Uterus (tissue), 4 donors: Measurements from ENCODE around the gene TARBP2. TPM values are rescaled to one million over a fixed set of nuclear protein-coding genes. Genes with fewer than 3 reads are reported as not detected.

Experiments used
- small RNA-seq: library from RNA; depleted of rRNA; stranded (forward); fragments of <200 nt; gene quantifications from one replicate; pipeline ENCODE3, GENCODE V24; 2016
- total RNA-seq, 4 donors: library from RNA; depleted of rRNA in 3 of 4; stranded (reverse); fragments of >200 nt in 3 of 4; gene quantifications; one replicate each; pipeline versions ENCODE4 v1.1.0 to v1.2.4, GENCODE V29; 2014 to 2023
- donor health status: DM: yes; HTN: yes; CAD: no.

TARBP2 gene
- total RNA-seq, 4 donors from 2014 or later, result 6.7 to 33.2 (median 19.0) TPM

Small RNA genes lying within 50 kb of the gene (small RNA-seq; reads per million reads assigned to genes)
- gene AC023509.3, result not detected

Other genes with a start within 250 kb of the TARBP2 start
- 1 to 10 TPM in 1 of 4 donors, under 1 TPM in 1, not detected in 2; 0.12 to 4.5 TPM for gene ESPL1, start 233.0 kb upstream of the TARBP2 start, total RNA-seq
- gene PFDN5, start 205.7 kb upstream of the TARBP2 start, total RNA-seq, result 1,000 to 10,000 TPM in 2 of 4 donors, 100 to 1,000 TPM in 2; 347 to 1,573 (median 972) TPM
- 10 to 100 TPM; 10.2 to 59.3 (median 33.9) TPM for gene MYG1, start 201.6 kb upstream of the TARBP2 start, total RNA-seq
- 10 to 100 TPM; 12.3 to 52.2 (median 46.9) TPM for gene AAAS, start 179.7 kb upstream of the TARBP2 start, total RNA-seq
- gene SP7, start 164.9 kb upstream of the TARBP2 start, total RNA-seq, result under 1 TPM in 2 of 4 donors, not detected in 2; 0.34 to 0.62 TPM
- gene SP1, start 121.1 kb upstream of the TARBP2 start, total RNA-seq, result 100 to 1,000 TPM in 2 of 4 donors, 10 to 100 TPM in 2; 58.8 to 127 (median 90.7) TPM
- gene AMHR2, start 77.4 kb upstream of the TARBP2 start, total RNA-seq, result 10 to 100 TPM in 1 of 4 donors, under 1 TPM in 1, not detected in 2; 0.52 to 12.4 TPM
- gene PRR13, start 59.5 kb upstream of the TARBP2 start, total RNA-seq, result 10 to 100 TPM in 3 of 4 donors, 1 to 10 TPM in 1; 2.6 to 88.2 (median 20.1) TPM
- 100 to 1,000 TPM; 364 to 929 (median 383) TPM for gene PCBP2, start 49.2 kb upstream of the TARBP2 start, total RNA-seq
- 10 to 100 TPM; 13.8 to 65.8 (median 34.7) TPM for gene MAP3K12, start 1.8 kb upstream of the TARBP2 start, total RNA-seq
- not detected for gene NPFF, start 6.2 kb downstream of the TARBP2 start, total RNA-seq
- gene ATF7, start 125.1 kb downstream of the TARBP2 start, total RNA-seq, result 10 to 100 TPM; 10.6 to 47.6 (median 21.3) TPM
- 100 to 1,000 TPM in 2 of 4 donors, 10 to 100 TPM in 2; 68.9 to 215 (median 133) TPM for gene ATP5MC2, start 174.8 kb downstream of the TARBP2 start, total RNA-seq
- 100 to 1,000 TPM; 121 to 219 (median 152) TPM for gene CALCOCO1, start 226.2 kb downstream of the TARBP2 start, total RNA-seq